ENCODE measurements around the gene AP3D1. TPM values are rescaled to one million over a fixed set of nuclear protein-coding genes. Genes with fewer than 3 reads are reported as not detected.

AP3D1 gene
- total RNA-seq, 1 donor from 2014 or later, result 98.8 TPM

- Histone ChIP-seq H3K4me1 (peaks cover 22 to 49% of the 10 kb centered on the region in 2 donors), H3K27ac (peak overlapping the region; percentile 98 to 99), H3K4me3 (no peak overlapping the region), H3K36me3 (no peaks in the 10 kb centered on the region), H3K27me3 (no peaks in the 10 kb centered on the region), H3K9me3 (no peaks in the 10 kb centered on the region)
- intact Hi-C loops (cut with DNase I), result no loop called here
- DNase-seq (ENCODE audit: low spot score in 2 of 2), result no peak
- TF ChIP-seq CTCF (IDR thresholded peaks at IDR 0.05), result no peak
Measured at GRCh38 chr19:2058570-2059421, 92.6 kb downstream of the AP3D1 start.

DNA sequence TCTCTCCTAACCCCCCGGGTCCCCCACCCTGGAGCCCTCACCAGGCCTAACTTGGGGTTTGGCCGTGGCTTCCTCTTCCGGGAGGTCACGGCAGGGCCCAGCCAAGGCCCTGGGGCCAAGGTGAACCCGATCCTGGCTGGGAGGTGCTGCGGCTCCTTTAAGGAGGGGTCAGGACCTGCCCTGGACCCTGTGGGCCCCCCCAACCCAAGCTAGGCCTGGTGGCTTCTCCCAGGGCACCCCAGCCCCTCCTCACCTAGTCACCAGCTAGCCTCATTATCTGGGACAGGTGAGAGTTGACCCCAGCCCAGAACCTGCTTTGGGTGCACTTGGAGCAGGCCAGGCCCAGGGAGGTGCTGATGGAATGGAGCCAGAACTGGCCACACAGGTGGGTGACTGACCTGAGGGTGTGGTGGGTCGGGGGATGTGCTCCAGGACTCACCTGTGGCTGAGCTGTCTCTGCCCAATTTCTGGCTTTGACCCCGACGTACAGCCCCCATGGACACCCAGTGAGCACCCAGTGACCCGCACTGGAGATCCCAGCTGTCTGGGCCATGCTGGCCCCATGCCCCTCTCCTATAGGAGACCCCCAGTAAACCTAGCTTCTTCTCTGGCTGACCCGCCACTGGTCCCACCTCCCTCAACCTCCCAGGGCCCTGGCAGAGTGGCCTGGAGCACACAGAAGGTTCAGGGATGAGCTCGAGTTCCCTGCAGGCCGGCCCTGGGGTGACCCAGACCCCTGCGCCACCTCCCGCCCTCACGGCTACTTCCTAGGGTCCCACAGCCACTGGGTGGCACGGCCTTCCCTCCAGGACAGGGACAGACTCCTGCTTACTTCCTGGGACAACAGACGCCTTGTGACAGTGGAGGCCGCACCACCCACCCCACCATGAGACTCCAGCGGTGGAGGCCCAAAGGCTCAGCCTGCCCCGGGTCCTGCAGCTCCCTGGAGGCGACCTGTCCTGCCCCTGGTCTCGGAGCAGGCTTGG lies 93.6 kb downstream of the AP3D1 start:
- H3K27ac ChIP-seq, result peak overlapping the region; percentile 98 to 99
- intact Hi-C loops (cut with DNase I), result no loop called here
- peaks cover 22 to 49% of the 10 kb centered on the region in 2 donors for H3K4me1 ChIP-seq
- no peaks in the 10 kb centered on the region for H3K27me3 ChIP-seq
- no peaks in the 10 kb centered on the region for H3K9me3 ChIP-seq
- H3K36me3 ChIP-seq, result no peaks in the 10 kb centered on the region
- no peak overlapping the region for H3K4me3 ChIP-seq
- no peak for TF ChIP-seq CTCF (IDR thresholded peaks at IDR 0.05)
- DNase-seq (ENCODE audit: low spot score in 2 of 2), result no peak

DNA sequence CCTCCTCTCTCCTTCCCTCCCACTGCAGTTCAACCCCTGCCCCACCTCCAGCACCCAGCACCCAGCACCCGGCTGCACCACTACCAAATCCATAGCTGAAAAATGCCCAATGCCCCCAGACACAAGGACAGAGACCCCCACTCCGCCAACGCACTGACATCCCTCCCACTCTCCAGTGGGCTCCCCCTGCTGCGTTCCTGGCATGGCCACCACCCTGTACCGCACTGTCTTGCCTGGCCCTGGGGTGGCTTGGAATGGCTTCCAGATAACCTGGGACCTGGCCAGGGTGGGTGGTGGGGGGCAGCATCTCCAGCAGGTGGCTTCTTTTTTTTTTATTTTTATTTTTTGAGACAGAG lies 94.6 kb downstream of the AP3D1 start:
- no peak for TF ChIP-seq CTCF (IDR thresholded peaks at IDR 0.05)
- Histone ChIP-seq H3K27me3 (no peaks in the 10 kb centered on the region), H3K36me3 (no peaks in the 10 kb centered on the region), H3K9me3 (no peaks in the 10 kb centered on the region), H3K4me1 (peaks cover 24 to 48% of the 10 kb centered on the region in 2 donors), H3K27ac (peak overlapping the region; percentile 98 to 99), H3K4me3 (no peak overlapping the region)
- no peak for DNase-seq (ENCODE audit: low spot score in 2 of 2)
- intact Hi-C loops (cut with DNase I), result no loop called here

DNA sequence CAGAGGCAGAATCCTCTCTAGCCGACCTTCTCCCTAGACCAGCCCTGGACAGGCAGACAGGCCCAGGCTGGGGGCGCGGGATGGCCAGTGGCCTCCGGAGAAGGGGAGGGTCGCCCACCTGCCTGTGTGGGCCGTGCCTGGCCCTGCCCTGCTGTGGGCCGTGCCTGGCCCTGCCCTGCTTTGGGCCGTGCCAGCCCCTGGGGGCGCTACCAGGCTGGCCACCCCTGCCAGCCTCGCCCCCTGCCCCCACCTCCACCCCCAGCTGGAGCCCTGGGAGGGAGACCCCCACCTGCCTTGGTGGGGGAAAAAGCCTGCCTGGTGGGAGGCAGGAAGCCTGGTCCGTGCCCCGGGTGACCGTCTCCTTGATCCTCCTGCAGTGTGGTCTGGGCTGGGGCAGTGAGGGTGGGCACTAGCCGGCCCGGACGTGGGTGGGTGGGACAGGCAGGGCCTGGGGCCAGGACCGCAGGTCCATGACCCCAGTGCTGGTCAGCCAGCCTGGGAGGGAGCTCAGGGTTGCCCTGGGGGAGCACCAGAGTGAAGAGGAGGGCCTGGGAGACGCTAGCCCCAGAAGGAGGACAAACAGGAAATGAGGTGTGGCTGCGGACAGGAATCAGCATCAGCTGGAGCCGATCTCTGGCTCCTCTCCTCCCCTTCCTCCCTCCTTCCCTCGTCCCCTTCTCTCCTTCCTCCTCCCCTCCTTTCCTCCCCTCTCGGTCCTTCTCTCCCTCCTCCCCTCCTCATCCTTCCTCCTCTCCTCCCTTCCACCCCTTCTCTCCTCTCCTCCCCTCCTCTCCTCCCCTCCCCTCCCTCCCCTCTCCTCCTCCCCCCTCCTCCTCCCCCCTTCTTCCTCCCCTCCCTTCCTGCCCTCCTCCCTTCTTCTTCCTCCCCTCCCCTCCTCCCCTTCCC lies 95.2 kb downstream of the AP3D1 start:
- no peaks in the 10 kb centered on the region for H3K9me3 ChIP-seq
- DNase-seq (ENCODE audit: low spot score in 2 of 2), result no peak
- H3K4me1 ChIP-seq, result peaks cover 30 to 52% of the 10 kb centered on the region in 2 donors
- peak overlapping the region; percentile 98 to 99 for H3K27ac ChIP-seq
- intact Hi-C loops (cut with DNase I), result no loop called here
- no peak for TF ChIP-seq CTCF (IDR thresholded peaks at IDR 0.05)
- H3K27me3 ChIP-seq, result no peaks in the 10 kb centered on the region
- H3K4me3 ChIP-seq, result peak overlapping the region in 1 of 2 donors; percentile 46
- no peaks in the 10 kb centered on the region for H3K36me3 ChIP-seq

DNA sequence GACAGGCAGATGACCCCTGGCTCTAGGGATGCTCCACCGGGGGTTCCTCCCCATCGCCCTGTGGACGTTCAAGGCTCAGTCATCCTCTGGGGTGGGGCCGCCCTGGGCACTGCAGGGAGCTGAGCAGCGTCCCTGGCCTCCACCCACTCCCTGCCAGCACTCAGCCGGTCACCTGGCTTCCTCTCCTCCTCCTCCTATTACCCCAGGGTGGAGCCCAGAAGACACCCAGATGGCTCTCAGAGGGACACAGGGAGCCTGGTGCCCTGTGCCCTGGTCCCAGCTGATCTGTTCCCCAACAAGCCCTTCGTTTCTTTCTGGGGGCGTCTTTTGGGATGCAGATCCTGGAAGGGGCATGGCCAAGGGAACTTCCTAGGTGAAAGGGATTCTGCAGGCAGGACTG lies 96.6 kb downstream of the AP3D1 start:
- DNase-seq (ENCODE audit: low spot score in 2 of 2), result no peak
- peak overlapping the region in 1 of 2 donors; percentile 25 for H3K27ac ChIP-seq
- peaks cover 26 to 40% of the 10 kb centered on the region in 2 donors for H3K4me1 ChIP-seq
- no peaks in the 10 kb centered on the region for H3K9me3 ChIP-seq
- TF ChIP-seq CTCF (IDR thresholded peaks at IDR 0.05), result no peak
- no peak overlapping the region for H3K4me3 ChIP-seq
- intact Hi-C loops (cut with DNase I), result loop anchor here (5.0 kb wide), 1 partner anchor 113 kb away; no protein-coding TSS in a partner anchor
- H3K27me3 ChIP-seq, result no peaks in the 10 kb centered on the region
- no peaks in the 10 kb centered on the region for H3K36me3 ChIP-seq

Measured in ascending aorta (tissue), 2 donors.